ENCODE data around the gene SEMG1. TPM values are rescaled to one million over a fixed set of nuclear protein-coding genes. Genes with fewer than 3 reads are reported as not detected.

The SEMG1 gene, protein sequence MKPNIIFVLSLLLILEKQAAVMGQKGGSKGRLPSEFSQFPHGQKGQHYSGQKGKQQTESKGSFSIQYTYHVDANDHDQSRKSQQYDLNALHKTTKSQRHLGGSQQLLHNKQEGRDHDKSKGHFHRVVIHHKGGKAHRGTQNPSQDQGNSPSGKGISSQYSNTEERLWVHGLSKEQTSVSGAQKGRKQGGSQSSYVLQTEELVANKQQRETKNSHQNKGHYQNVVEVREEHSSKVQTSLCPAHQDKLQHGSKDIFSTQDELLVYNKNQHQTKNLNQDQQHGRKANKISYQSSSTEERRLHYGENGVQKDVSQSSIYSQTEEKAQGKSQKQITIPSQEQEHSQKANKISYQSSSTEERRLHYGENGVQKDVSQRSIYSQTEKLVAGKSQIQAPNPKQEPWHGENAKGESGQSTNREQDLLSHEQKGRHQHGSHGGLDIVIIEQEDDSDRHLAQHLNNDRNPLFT
- total RNA-seq: not detected in 2 replicates

GRCh38 chr20:45206725-45207124 is at the start of gene SEMG1:
SEMG1 (plus strand) TSS chr20:45207033; CDS start chr20:45207054, 21 bp downstream.

DNA sequence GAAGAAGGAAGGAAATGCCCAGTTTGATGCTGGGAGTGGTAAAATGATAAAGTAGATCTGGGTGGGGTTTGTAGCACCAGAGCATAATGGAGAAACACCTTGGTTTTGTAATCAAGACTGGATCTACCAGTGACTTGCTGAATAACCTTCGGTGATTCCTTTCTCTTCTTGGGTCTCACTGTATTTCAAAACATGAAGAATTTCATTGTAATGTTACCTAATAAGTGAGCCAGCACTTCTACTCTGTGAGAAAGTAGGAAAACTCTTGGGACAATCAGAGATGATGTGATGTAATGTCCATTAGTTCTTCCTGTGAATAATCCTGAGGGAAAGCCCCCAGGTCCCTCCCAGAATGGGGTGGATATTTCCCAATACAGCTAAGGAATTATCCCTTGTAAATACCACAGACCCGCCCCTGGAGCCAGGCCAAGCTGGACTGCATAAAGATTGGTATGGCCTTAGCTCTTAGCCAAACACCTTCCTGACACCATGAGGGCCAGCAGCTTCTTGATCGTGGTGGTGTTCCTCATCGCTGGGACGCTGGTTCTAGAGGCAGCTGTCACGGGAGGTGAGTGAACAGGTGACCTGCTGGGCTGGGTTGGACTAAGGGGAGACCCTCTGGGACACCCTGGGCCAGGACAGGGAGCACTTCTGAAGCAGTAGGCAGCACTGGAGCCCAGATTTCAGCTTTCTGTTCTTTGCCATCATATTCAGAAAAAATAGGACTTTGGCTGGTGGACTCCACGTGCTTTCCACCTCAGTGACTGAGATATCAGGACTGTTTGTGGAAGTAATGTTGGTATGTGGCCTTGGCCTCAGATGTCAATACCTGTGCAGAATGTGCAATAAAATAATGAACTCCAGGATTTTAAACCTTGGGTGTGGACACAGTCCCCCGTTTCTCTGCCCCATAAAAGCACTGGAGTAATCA is 32.1 kb upstream of the SEMG1 start, which contains the start of gene PI3:
Gene PI3 (plus strand): TSS at position 469 of the 931 bp plus-strand sequence. CDS start 21 bp downstream, at position 490.

DNA sequence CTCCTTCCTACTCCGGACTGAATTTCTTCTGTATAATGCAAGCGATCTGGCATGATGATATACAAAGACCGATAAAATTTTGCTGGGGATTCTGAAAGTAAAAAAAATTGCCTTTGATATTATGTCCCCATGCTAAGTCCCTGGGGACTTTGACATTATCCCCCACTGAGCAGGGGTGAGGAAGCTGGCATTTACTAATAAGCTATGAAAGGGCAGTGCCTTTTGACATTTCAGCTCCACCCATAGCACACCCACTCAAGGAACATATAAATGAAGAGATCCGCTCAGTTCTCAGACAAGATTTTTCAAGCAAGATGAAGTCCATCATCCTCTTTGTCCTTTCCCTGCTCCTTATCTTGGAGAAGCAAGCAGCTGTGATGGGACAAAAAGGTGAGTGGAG is 14.2 kb downstream of the SEMG1 start, which contains the start of gene SEMG2:
Gene SEMG2 (plus strand): TSS at position 298 of the 400 bp plus-strand sequence. CDS start 17 bp downstream, at position 315.

GRCh38 chr20:45254383-45255262 is 47.8 kb downstream of the SEMG1 start, which contains the start of gene SLPI:
SLPI (minus strand) TSS chr20:45254564; CDS start chr20:45254543, 21 bp downstream.

Other genes starting within 250 kb of the SEMG1 start
- gene TOMM34, start 246.6 kb upstream of the SEMG1 start, total RNA-seq: 21.4 and 26.3 TPM in 2 replicates
- 24.0 and 34.8 TPM in 2 replicates for gene STK4, start 240.5 kb upstream of the SEMG1 start, total RNA-seq
- gene KCNS1, start 105.9 kb upstream of the SEMG1 start, total RNA-seq: 0.61 and 0.65 TPM in 2 replicates
- not detected in 2 replicates for gene WFDC5, start 91.9 kb upstream of the SEMG1 start, total RNA-seq
- not detected in 2 replicates for gene WFDC12, start 82.6 kb upstream of the SEMG1 start, total RNA-seq
- not detected in 2 replicates for gene PI3, start 32.1 kb upstream of the SEMG1 start, total RNA-seq
- not detected in 2 replicates for gene SEMG2, start 14.3 kb downstream of the SEMG1 start, total RNA-seq
- not detected in 2 replicates for gene SLPI, start 47.5 kb downstream of the SEMG1 start, total RNA-seq
- not detected in 2 replicates for gene RBPJL, start 99.8 kb downstream of the SEMG1 start, total RNA-seq
- not detected in 2 replicates for gene MATN4, start 101.3 kb downstream of the SEMG1 start, total RNA-seq
- 23.4 and 38.3 TPM in 2 replicates for gene SDC4, start 141.4 kb downstream of the SEMG1 start, total RNA-seq
- gene SYS1, start 156.1 kb downstream of the SEMG1 start, total RNA-seq: 14.3 and 16.6 TPM in 2 replicates
- gene TP53TG5, start 171.3 kb downstream of the SEMG1 start, total RNA-seq: not detected in 2 replicates
- 11.4 and 12.6 TPM in 2 replicates for gene DBNDD2, start 201.3 kb downstream of the SEMG1 start, total RNA-seq
- gene PIGT, start 209.1 kb downstream of the SEMG1 start, total RNA-seq: 12.8 and 18.8 TPM in 2 replicates